HAP-1 (cell line): Measurements from ENCODE around the gene CTDSPL.

Source experiments
- DNase-seq, 2 experiments: peaks; one replicate each; pipeline ENCODE4 v3.0.0-alpha.2; 2016 to 2020; ENCODE audit warnings: low spot score in 2 of 2
- H3K27me3 ChIP-seq: fragments of 250-450 bp; sonication (Bioruptor Pico); 2 replicates; pipeline ENCODE4 v1.5.1; 2020; ENCODE audit warnings: low read depth, mild to moderate bottlenecking, moderate library complexity
- H3K36me3 ChIP-seq: fragments of 250-450 bp; sonication (Bioruptor Pico); replicated peaks from 2 replicates; pipeline ENCODE4 v1.5.1; 2020; ENCODE audit warnings: mild to moderate bottlenecking
- H3K4me1 ChIP-seq: fragments of 250-450 bp; sonication (Bioruptor Pico); 2 replicates; pipeline ENCODE4 v1.5.1; 2020; ENCODE audit warnings: mild to moderate bottlenecking
- H3K4me3 ChIP-seq: fragments of 250-450 bp; sonication (Bioruptor Pico); 2 replicates; pipeline ENCODE4 v1.5.1; 2020; ENCODE audit warnings: mild to moderate bottlenecking, moderate library complexity
- H3K9me3 ChIP-seq: fragments of 250-450 bp; sonication (Bioruptor Pico); 2 replicates; pipeline ENCODE4 v1.5.1; 2020; ENCODE audit warnings: mild to moderate bottlenecking, moderate library complexity
- in situ Hi-C: fragments of 300-500 bp; cut with MboI; formaldehyde crosslinking; loops from 3 replicates; pipeline ENCODE4 v1.14.3; 2020; ENCODE audit warnings: low sequenced_read_pairs, inconsistent platforms, mixed read lengths

The CTDSPL gene

DNA sequence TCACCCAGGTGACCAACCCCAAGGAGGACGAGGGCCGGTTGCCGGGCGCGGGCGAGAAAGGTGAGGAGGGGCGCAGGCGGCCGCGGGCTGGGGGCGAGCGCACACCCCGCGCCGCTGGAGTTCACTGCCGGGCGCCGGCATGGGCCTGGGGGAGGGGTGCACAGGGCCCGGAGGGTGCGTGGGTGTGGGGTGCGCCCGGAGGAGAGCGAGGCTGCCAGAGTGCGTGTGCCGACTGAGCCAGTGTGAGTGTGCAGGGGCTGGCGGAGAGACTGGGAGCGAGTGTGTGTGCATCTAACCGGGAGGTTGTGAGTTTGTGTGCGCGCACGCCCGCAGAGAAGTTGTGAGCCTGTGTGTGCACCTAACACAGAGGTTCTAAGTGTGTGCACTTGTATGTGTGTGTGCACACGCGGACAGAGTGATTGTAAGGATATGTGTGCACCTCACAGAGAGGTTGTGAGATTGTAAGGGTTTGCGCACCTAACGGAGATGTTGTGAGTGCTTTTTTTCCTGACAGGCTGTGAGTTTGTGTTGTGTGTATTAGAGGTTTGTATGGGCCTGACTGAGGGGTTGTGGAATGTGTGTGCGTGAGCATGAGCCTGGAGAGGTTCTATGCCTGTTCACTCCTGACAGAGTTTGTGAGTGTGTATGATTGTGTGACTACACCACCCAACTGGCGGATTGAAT, 681 bp downstream of the CTDSPL start:
- no peaks in the 10 kb centered on the region for H3K27me3 ChIP-seq
- DNase-seq, result peak in 1 of 2 experiments; percentile 56
- H3K4me1 ChIP-seq, result peaks cover 14% of the 10 kb centered on the region
- no peaks in the 10 kb centered on the region for H3K9me3 ChIP-seq
- in situ Hi-C loops, result no loop called here
- no peaks in the 10 kb centered on the region; the same call in 1 of the 2 replicates for H3K36me3 ChIP-seq
- peak overlapping the region; percentile 53 for H3K4me3 ChIP-seq

DNA sequence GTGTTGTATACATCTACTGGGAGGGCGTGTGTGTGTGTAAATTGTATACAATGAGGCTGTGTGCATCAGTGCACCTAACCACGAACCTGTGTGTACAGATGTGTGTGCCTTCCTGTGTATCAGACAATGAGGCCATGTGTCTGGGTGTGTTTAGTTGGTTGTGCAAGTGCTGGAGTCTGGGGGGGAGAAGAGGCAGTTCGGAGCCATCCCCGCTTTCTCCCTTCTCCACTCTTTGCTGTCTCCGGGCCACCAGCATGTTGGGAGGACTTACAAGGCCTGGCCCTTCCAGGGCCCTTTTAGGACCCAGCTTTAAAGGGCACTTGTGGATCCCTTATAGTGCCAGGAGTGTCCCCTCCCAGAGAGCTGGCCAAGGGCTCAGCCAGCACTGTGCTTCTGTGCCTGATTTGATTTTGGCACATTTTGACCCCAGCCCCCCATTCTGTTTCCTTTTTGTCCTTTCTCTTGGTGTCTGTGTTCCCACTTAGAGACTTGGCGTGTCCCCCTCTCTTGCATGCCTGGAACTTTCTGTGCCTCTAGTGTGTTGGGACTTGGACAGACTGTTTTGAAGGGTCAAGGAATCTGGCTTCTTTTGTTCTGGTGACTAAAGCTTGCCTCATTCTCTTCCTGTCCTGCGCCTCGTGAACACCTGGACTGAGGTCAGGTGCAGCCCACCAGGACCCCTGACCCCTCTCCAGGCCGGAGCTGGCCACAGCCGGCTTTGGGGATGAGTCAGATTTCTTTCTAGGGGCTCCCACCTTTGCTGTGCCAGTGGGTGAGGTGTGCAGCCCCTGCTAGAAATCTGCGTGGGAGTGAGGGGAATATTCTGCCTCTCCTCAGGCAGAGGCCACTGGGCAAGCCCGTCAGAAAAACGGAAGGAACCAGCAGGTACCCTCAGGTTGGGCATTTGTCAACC, 1.5 kb downstream of the CTDSPL start:
- DNase-seq, result peak in 1 of 2 experiments; percentile 34
- H3K4me3 ChIP-seq, result peak overlapping the region; percentile 53
- H3K4me1 ChIP-seq, result peaks cover 14% of the 10 kb centered on the region
- no peaks in the 10 kb centered on the region for H3K9me3 ChIP-seq
- H3K36me3 ChIP-seq, result no peaks in the 10 kb centered on the region; the same call in 1 of the 2 replicates
- H3K27me3 ChIP-seq, result no peaks in the 10 kb centered on the region
- in situ Hi-C loops, result no loop called here

GRCh38 chr3:37863949-37864822, 2.5 kb downstream of the CTDSPL start:
- Histone ChIP-seq H3K9me3 (no peaks in the 10 kb centered on the region), H3K27me3 (no peaks in the 10 kb centered on the region), H3K4me3 (no peak overlapping the region), H3K36me3 (no peaks in the 10 kb centered on the region; the same call in 1 of the 2 replicates), H3K4me1 (peaks cover 14% of the 10 kb centered on the region)
- in situ Hi-C loops, result no loop called here
- no peak for DNase-seq

DNA sequence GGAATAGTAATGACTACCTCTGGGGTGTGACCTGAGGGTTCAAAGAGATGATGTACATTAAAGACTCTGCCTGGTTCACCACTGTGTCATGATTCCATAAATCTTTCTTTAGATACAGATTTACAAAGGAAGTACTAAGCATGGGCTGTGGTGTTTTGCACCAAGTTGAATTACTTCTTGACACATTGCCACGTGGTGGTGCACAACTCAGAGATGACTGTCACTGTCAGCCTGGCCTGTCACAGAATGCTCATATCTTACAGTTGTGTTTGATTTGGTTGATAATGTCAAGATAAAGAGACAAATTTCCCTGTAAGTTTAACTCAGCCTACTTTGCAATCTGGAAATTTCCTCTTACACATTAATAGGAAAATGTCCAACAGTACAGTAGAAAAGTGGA, 3.2 kb downstream of the CTDSPL start:
- no peaks in the 10 kb centered on the region; the same call in 1 of the 2 replicates for H3K36me3 ChIP-seq
- no peaks in the 10 kb centered on the region for H3K27me3 ChIP-seq
- H3K9me3 ChIP-seq, result no peaks in the 10 kb centered on the region
- DNase-seq, result no peak
- H3K4me3 ChIP-seq, result no peak overlapping the region
- peaks cover 12% of the 10 kb centered on the region for H3K4me1 ChIP-seq
- in situ Hi-C loops, result no loop called here

GRCh38 chr3:37867144-37867543, 5.5 kb downstream of the CTDSPL start:
- no peak for DNase-seq
- no peaks in the 10 kb centered on the region; the same call in 1 of the 2 replicates for H3K9me3 ChIP-seq
- no peaks in the 10 kb centered on the region for H3K36me3 ChIP-seq
- no peak overlapping the region for H3K4me3 ChIP-seq
- H3K27me3 ChIP-seq, result no peaks in the 10 kb centered on the region
- peaks cover 3% of the 10 kb centered on the region for H3K4me1 ChIP-seq
- in situ Hi-C loops, result no loop called here

DNA sequence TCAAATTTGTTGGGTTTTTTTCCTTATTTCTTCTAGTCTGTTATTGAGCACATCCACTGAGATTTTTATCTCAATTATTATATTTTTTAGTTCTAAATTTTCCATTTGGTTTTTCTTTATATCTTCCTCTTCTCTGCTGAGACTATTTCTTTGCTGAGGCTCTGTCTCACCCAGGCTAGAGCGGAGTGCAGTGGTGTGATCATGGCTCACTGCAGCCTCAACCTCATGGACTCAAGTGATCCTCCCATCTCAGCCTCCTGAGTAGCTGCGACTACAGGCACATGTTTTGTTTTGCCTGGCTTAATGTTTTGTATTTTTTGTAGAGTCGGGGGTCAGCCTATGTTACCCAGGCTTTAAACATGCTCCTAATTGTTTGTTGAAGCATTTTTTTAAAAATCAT, 10.2 kb downstream of the CTDSPL start:
- Histone ChIP-seq H3K4me1 (no peaks in the 10 kb centered on the region), H3K4me3 (no peak overlapping the region), H3K36me3 (no peaks in the 10 kb centered on the region), H3K9me3 (no peaks in the 10 kb centered on the region; the same call in 1 of the 2 replicates), H3K27me3 (no peaks in the 10 kb centered on the region)
- no peak for DNase-seq
- in situ Hi-C loops, result no loop called here

- no peaks in the 10 kb centered on the region; the same call in 1 of the 2 replicates for H3K9me3 ChIP-seq
- no peak for DNase-seq
- in situ Hi-C loops, result no loop called here
- H3K4me1 ChIP-seq, result no peaks in the 10 kb centered on the region
- H3K4me3 ChIP-seq, result no peak overlapping the region
- no peaks in the 10 kb centered on the region for H3K27me3 ChIP-seq
- H3K36me3 ChIP-seq, result no peaks in the 10 kb centered on the region
These were observed 10.9 kb downstream of the CTDSPL start for GRCh38 chr3:37872413-37873160.

DNA sequence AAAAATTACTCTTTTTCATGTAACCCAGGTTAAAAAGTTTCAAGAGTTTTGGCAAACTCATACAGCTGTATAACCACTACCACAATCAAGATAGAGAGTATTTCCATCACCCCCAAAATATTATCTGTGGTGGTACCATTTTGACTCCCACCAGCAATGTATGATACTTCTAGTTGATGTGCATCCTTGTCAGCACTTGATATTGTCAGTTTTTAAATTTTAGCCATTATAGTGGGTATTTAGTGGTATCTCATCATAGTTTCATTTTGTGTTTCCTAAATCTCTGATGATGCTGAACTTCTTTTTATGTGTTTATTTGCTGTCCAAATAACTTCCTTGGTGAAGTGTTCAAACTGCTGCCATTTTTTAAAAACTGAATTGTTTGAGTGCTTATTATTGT, 14.6 kb downstream of the CTDSPL start:
- no peaks in the 10 kb centered on the region for H3K4me1 ChIP-seq
- no peaks in the 10 kb centered on the region; the same call in 1 of the 2 replicates for H3K9me3 ChIP-seq
- in situ Hi-C loops, result no loop called here
- no peak for DNase-seq
- no peak overlapping the region for H3K4me3 ChIP-seq
- H3K27me3 ChIP-seq, result no peaks in the 10 kb centered on the region
- H3K36me3 ChIP-seq, result no peaks in the 10 kb centered on the region

- no peak for DNase-seq
- H3K4me3 ChIP-seq, result no peak overlapping the region
- H3K36me3 ChIP-seq, result no peaks in the 10 kb centered on the region
- no peaks in the 10 kb centered on the region for H3K27me3 ChIP-seq
- no peaks in the 10 kb centered on the region for H3K4me1 ChIP-seq
- no peaks in the 10 kb centered on the region for H3K9me3 ChIP-seq
- in situ Hi-C loops, result no loop called here
These were observed 21.0 kb downstream of the CTDSPL start for GRCh38 chr3:37882711-37883110.

- no peak overlapping the region for H3K4me3 ChIP-seq
- H3K36me3 ChIP-seq, result no peaks in the 10 kb centered on the region
- H3K9me3 ChIP-seq, result no peaks in the 10 kb centered on the region
- H3K4me1 ChIP-seq, result no peaks in the 10 kb centered on the region
- in situ Hi-C loops, result no loop called here
- no peak for DNase-seq
- H3K27me3 ChIP-seq, result no peaks in the 10 kb centered on the region
These were observed 24.1 kb downstream of the CTDSPL start for GRCh38 chr3:37885814-37886213.

DNA sequence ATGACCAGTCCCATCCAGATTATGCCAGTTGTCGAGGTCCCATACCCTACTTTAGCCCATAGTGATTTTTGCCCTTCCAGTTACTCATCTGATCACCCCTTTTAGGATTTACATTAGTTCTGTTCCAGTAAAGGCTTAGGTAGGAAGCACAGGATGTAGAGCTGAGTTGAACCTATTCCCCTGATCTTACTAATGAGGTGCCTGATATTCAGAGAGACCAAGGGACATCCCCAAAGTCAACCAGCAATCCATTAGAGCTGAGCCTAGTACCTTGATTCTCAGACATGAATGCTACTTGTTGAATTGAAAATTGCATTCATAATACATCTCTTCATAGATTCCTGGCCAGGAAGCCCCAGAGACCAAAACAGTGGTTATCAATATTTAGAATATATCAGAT, 24.7 kb downstream of the CTDSPL start:
- Histone ChIP-seq H3K27me3 (no peaks in the 10 kb centered on the region), H3K4me1 (no peaks in the 10 kb centered on the region), H3K4me3 (no peak overlapping the region), H3K36me3 (no peaks in the 10 kb centered on the region), H3K9me3 (no peaks in the 10 kb centered on the region)
- no peak for DNase-seq
- in situ Hi-C loops, result no loop called here

DNA sequence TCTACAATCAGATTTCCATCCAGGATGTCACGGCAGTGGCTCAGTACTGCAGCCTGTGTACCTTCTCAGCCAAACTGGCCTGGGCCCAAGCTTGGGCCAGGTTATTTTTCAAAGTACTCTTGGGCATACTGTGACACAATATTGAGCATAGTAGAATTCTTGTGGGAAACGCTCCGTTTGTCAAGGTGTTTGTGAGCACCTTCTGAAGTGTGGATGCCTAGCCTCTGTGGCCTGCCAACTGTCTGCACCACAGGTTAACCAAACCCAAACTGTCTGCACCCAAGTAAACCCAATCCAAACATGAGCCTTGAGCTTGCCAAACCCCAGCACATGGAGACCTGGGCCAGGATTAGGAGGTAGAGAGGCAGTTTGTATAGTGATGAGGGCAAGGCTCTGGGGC, 25.4 kb downstream of the CTDSPL start:
- Histone ChIP-seq H3K4me1 (no peaks in the 10 kb centered on the region), H3K27me3 (no peaks in the 10 kb centered on the region), H3K4me3 (no peak overlapping the region), H3K9me3 (no peaks in the 10 kb centered on the region), H3K36me3 (no peaks in the 10 kb centered on the region)
- no peak for DNase-seq
- in situ Hi-C loops, result no loop called here

DNA sequence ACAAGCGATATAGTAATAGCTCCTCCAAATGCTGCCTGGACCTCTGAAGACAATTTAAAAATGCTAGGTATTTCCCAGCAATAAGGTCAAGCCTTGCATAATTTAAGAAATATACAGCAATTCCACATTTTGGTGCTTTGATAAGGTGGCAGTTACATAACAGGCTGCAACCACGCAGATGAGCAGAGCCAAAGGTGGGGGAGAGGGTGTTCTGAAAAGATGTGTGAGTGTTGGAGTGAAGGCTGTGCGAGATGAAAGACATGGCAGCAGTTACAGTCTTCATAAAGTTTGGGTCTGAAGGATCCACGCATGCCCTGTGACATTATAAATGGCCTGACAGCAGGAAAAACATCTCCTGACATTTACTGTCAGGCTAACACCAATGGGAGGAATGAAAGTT, 26.1 kb downstream of the CTDSPL start:
- Histone ChIP-seq H3K4me1 (no peaks in the 10 kb centered on the region), H3K4me3 (no peak overlapping the region), H3K27me3 (no peaks in the 10 kb centered on the region), H3K36me3 (no peaks in the 10 kb centered on the region), H3K9me3 (no peaks in the 10 kb centered on the region)
- DNase-seq, result no peak
- in situ Hi-C loops, result no loop called here
